ENCODE results near the gene SYNGR1. TPM values are rescaled to one million over a fixed set of nuclear protein-coding genes. Genes with fewer than 3 reads are reported as not detected.

Gene SYNGR1
- total and polyA plus RNA-seq, 2 of the 8 experiments (the other 6 are each of a cell fraction or from before 2014, with no cell fraction given), result 32.5 to 84.7 TPM

GRCh38 chr22:39416319-39416718, 66.5 kb downstream of the SYNGR1 start:
- POLR2A ChIA-PET (ENCODE audit: partially characterized antibody), result interaction anchor here (0.9 to 1.8 kb wide), 4 partner anchors 12 to 100 kb away, joined by 3 to 7 read pairs (median 4); partner anchors contain the start of genes RPL3 and TAB1
- no peak overlapping the region for H3K56ac ChIP-seq (replicated peaks; ENCODE audit: insufficient read length, low read depth, low read length)
- H3K9ac ChIP-seq (replicated peaks in 1 of 4; ENCODE audit: extremely low read depth in 1 of 4, low read depth in 3 of 4, low read length in 3 of 4), result no peak overlapping the region
- H3K23me2 ChIP-seq (ENCODE audit: low read depth, low read length), result no peaks in the 10 kb centered on the region
- no peak for FAIRE-seq
- H3K79me2 ChIP-seq (ENCODE audit: control insufficient read depth in 1 of 2, insufficient read depth in 2 of 2, low read length in 2 of 2), result no peaks in the 10 kb centered on the region
- no peak overlapping the region for H3K23ac ChIP-seq (ENCODE audit: insufficient read length)
- no peak overlapping the region for H3K18ac ChIP-seq (ENCODE audit: extremely low read depth, low read length)
- H3K9me3 ChIP-seq (ENCODE audit: insufficient read depth in 2 of 2, low read depth in 1 of 2, low read length in 1 of 2), result no peaks in the 10 kb centered on the region
- H4K20me1 ChIP-seq (replicated peaks in 1 of 2; ENCODE audit: control insufficient read depth in 1 of 2, insufficient read depth in 2 of 2, low read length in 2 of 2), result peaks cover 0 to 2% of the 10 kb centered on the region in 2 experiments
- H2BK5ac ChIP-seq (ENCODE audit: low read depth, low read length), result no peak overlapping the region
- no peak overlapping the region for H4K8ac ChIP-seq (ENCODE audit: extremely low read depth, insufficient read depth, low read length)
- no peak overlapping the region for H3K27ac ChIP-seq (ENCODE audit: low read depth, low read length)
- TF ChIP-seq RNF2 (IDR thresholded peaks at IDR 0.05; ENCODE audit: borderline replicate concordance, low read depth, low read length, missing control alignments, poor library complexity, severe bottlenecking) (no peak), TBP (IDR thresholded peaks at IDR 0.05; ENCODE audit: low read depth, low read length) (no peak), EZH2 (IDR thresholded peaks at IDR 0.05; ENCODE audit: low read depth, low read length, severe bottlenecking) (no peak), NRF1 (IDR thresholded peaks at IDR 0.05; ENCODE audit: low read depth, low read length) (no peak)
- no peak overlapping the region for H3K14ac ChIP-seq (ENCODE audit: insufficient read length)
- H3K4me1 ChIP-seq (replicated peaks in 1 of 4; ENCODE audit: control insufficient read depth in 3 of 4, insufficient read depth in 4 of 4, low read length in 3 of 4), result no peaks in the 10 kb centered on the region
- no peak overlapping the region for H2AK5ac ChIP-seq (ENCODE audit: low read depth, low read length)
- CTCF ChIA-PET (ENCODE audit: partially characterized antibody), result interaction anchor here (0.6 to 2.3 kb wide), 10 partner anchors 9 to 159 kb away, joined by 3 to 9 read pairs (median 4); no protein-coding TSS in a partner anchor
- no peak overlapping the region for H2BK12ac ChIP-seq (ENCODE audit: low read depth, low read length)
- H2BK20ac ChIP-seq (ENCODE audit: low read length), result no peak overlapping the region
- 87% methylated on average over 7 of the region's 7 CpGs; no CpG with 5 or more reads in 1 of the 2 experiments for WGBS, 2 experiments (ENCODE audit: extremely low coverage in 1 of 2, insufficient coverage in 1 of 2, insufficient read length in 1 of 2, insufficient replicate concordance in 2 of 2, low coverage in 1 of 2, low lambda C conversion rate in 2 of 2, missing lambda C conversion rate in 1 of 2)
- no peak overlapping the region for H4K91ac ChIP-seq (replicated peaks; ENCODE audit: insufficient read length, low read length)
- no peak overlapping the region for H3K4me2 ChIP-seq (ENCODE audit: insufficient read depth in 1 of 2, low read depth in 2 of 2, low read length in 2 of 2)
- H2AFZ ChIP-seq (ENCODE audit: low read length), result no peak overlapping the region
- H3K27me3 ChIP-seq (replicated peaks in 1 of 4; ENCODE audit: control insufficient read depth in 3 of 4, extremely low read depth in 1 of 4, insufficient read depth in 3 of 4, low read length in 3 of 4), result no peaks in the 10 kb centered on the region
- no peak for DNase-seq (ENCODE audit: low read depth in 1 of 2, low spot score in 2 of 2)
- H2BK120ac ChIP-seq (replicated peaks; ENCODE audit: low read depth, low read length), result no peak overlapping the region
- H2BK15ac ChIP-seq (ENCODE audit: low read length), result no peak overlapping the region
- H3K4ac ChIP-seq (replicated peaks; ENCODE audit: insufficient read length, low read depth, low read length), result no peak overlapping the region
- peaks cover 2 to 32% (median 11%) of the 10 kb centered on the region in 4 experiments; a peak in 6 of 8 replicates for H3K36me3 ChIP-seq (ENCODE audit: control insufficient read depth in 2 of 4, insufficient read depth in 4 of 4, low read length in 3 of 4)
- no peak overlapping the region for H4K5ac ChIP-seq (ENCODE audit: insufficient read length, low read depth, low read length)
- no peaks in the 10 kb centered on the region for H3K79me1 ChIP-seq (ENCODE audit: low read depth, low read length)
- H3K4me3 ChIP-seq (ENCODE audit: extremely low read depth in 1 of 4, insufficient read depth in 2 of 4, low read depth in 3 of 4, low read length in 4 of 4), result no peak overlapping the region
